ENCODE measurements around the gene PTRH1. TPM values are rescaled to one million over a fixed set of nuclear protein-coding genes. Genes with fewer than 3 reads are reported as not detected.

Gene PTRH1
- total and polyA plus RNA-seq, 2 of the 4 experiments (the other 2 are of a cell fraction): 5.4 to 14.8 TPM

- Histone ChIP-seq H3K4me2 (ENCODE audit: low read depth, low read length) (no peak overlapping the region), H2BK120ac (ENCODE audit: low read depth, low read length) (no peak overlapping the region), H3K27me3 (ENCODE audit: control insufficient read depth, insufficient read depth, low read length) (no peaks in the 10 kb centered on the region; the same call in 1 of the 2 replicates), H3K79me1 (ENCODE audit: low read depth in 1 of 2, low read length in 2 of 2) (no peaks in the 10 kb centered on the region), H3K4me3 (ENCODE audit: insufficient read depth, low read depth, low read length) (no peak overlapping the region), H3K9ac (ENCODE audit: low read depth, low read length) (no peak overlapping the region), H4K8ac (ENCODE audit: low read depth in 2 of 2, low read length in 2 of 2) (no peak overlapping the region), H3K14ac (replicated peaks; ENCODE audit: low read depth, low read length) (no peak overlapping the region), H3K9me1 (ENCODE audit: insufficient read depth, low read length) (no peaks in the 10 kb centered on the region; the same call in none of the 2 replicates), H3K4ac (ENCODE audit: low read depth, low read length) (no peak overlapping the region), H4K5ac (ENCODE audit: low read depth, low read length) (no peak overlapping the region), H4K91ac (ENCODE audit: insufficient read depth, low read depth, low read length) (no peak overlapping the region), H4K20me1 (ENCODE audit: insufficient read depth, low read length) (no peaks in the 10 kb centered on the region), H3K9me3 (ENCODE audit: control insufficient read depth, insufficient read depth, low read length) (no peaks in the 10 kb centered on the region), H2AK5ac (ENCODE audit: low read depth, low read length) (no peak overlapping the region), H3K18ac (ENCODE audit: low read depth, low read length) (no peak overlapping the region), H2BK20ac (ENCODE audit: low read depth, low read length) (no peak overlapping the region), H2AK9ac (replicated peaks; ENCODE audit: low read depth, low read length, poor library complexity) (no peak overlapping the region), H2BK5ac (ENCODE audit: low read depth, low read length, poor library complexity, severe bottlenecking) (no peak overlapping the region), H3K36me3 (ENCODE audit: control insufficient read depth, insufficient read depth, low read length) (no peaks in the 10 kb centered on the region), H3K27ac (ENCODE audit: insufficient read depth, low read length) (no peak overlapping the region), H2BK15ac (ENCODE audit: low read depth, low read length) (no peak overlapping the region), H3K4me1 (ENCODE audit: control insufficient read depth, insufficient read depth, low read length) (no peaks in the 10 kb centered on the region), H3K23ac (ENCODE audit: low read depth, low read length) (no peak overlapping the region), H2AFZ (replicated peaks; ENCODE audit: low read length, poor library complexity) (no peak overlapping the region), H3K56ac (ENCODE audit: extremely low read depth, insufficient read depth, low read length) (no peak overlapping the region)
- ChIA-PET POLR2A (ENCODE audit: unreplicated experiment) (no interaction called here), CTCF (no interaction called here)
- ATAC-seq (ENCODE audit: low read depth) (no peak), DNase-seq (no peak)
- in situ Hi-C loops (cut with MboI; ENCODE audit: low sequenced_read_pairs) (no loop called here), dilution Hi-C loops (cut with HindIII; ENCODE audit: low sequenced_read_pairs, unreplicated experiment) (no loop called here), intact Hi-C loops (cut with micrococcal nuclease) (no loop called here)
- no CpG with 5 or more reads among the region's 5 CpGs for WGBS, 2 experiments (ENCODE audit: extremely low coverage in 2 of 2, insufficient read length in 1 of 2)
- BruUV-seq (replicated peaks): no TSS peak
- TF ChIP-seq CEBPB (IDR thresholded peaks at IDR 0.05; ENCODE audit: low read depth, low read length): no peak
Measured at GRCh38 chr9:127700594-127701255, 14.7 kb downstream of the PTRH1 start.

All from IMR-90 (cell line).